Measurements from ENCODE around the gene KIF25.

DNA sequence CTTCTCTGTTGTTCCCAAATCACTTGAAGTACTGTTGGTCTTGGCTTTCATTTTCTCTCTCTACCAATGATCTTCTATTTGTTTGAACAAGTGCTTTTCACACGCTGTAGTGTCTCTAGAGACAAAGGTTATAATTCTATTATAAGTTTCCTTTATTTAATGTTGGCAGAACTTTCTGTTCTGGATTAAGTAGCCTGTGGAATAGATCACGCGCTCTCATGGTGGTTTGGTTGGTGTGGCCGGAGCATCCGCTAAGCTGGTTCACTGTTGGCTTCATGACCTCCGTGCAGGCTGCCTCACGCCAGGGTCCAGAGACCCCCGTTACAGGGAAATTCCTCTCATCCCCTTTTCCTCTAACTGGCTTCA lies 30.9 kb upstream of the KIF25 start:
- TF ChIP-seq POLR2A (IDR thresholded peaks at IDR 0.05; ENCODE audit: low read depth) (no peak), CTCF (IDR thresholded peaks at IDR 0.05) (no peak), POLR2AphosphoS5 (IDR thresholded peaks at IDR 0.05) (no peak)
